GM21390 (cell line): ENCODE data around the gene RAP2B.

Experiments used
- ATAC-seq: cut with Tn5 transposase; IDR thresholded peaks from one replicate; pipeline ENCODE4 v1.9.1; 2021; ENCODE audit not compliant: unreplicated experiment

RAP2B gene

DNA sequence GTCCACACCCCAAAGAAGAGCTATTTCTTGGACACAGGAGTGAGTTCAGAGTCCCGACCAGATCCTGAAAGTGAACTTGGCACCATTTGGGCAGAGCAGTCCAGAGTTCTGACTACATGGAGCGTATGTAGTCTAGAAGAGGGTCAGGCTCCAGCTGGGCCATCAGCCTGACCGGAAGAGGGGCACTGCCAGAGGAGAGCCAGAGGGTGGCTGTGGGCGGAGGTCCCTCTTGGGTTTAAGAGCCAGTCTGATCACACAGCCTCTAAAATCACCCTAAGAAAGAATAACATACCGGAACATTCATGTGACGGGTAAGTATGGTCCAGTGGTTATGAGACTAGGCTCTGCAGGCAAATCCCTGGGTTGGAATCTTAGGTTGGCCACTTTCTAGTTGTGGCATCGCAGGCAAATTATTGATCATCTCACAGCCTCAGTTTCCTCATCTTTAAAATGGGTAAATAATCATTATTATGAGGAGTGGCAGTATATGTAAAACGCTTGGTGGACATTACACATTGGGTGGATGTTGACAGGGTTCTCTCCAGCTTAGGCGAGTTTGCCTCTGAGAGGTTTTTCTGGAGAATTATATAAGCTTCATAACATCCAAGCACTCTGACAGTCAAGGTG, 2.1 kb upstream of the RAP2B start:
- ATAC-seq = no peak

GRCh38 chr3:153160451-153161137, 1.4 kb upstream of the RAP2B start:
- peak; percentile 27 for ATAC-seq

GRCh38 chr3:153161138-153161713, 800 bp upstream of the RAP2B start:
- peak; percentile 77 for ATAC-seq

DNA sequence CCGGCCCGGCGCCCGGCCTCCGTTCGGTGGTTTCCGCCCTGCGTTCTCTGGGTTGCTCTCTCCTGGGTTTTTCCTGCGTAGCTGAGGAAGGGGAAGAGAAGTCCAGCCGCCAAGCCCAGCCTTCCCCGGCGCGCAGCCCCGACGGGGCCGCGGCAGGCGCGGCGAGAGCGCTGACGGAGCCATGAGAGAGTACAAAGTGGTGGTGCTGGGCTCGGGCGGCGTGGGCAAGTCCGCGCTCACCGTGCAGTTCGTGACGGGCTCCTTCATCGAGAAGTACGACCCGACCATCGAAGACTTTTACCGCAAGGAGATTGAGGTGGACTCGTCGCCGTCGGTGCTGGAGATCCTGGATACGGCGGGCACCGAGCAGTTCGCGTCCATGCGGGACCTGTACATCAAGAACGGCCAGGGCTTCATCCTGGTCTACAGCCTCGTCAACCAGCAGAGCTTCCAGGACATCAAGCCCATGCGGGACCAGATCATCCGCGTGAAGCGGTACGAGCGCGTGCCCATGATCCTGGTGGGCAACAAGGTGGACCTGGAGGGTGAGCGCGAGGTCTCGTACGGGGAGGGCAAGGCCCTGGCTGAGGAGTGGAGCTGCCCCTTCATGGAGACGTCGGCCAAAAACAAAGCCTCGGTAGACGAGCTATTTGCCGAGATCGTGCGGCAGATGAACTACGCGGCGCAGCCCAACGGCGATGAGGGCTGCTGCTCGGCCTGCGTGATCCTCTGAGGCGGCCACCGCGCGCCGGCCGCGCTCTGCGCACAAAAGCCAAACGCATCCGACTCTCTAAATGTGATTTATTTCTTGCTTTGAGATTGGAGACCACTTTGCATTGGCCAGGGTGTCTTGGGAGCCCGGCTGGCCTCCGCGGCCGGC, 727 bp downstream of the RAP2B start:
- peak; percentile 5 for ATAC-seq

DNA sequence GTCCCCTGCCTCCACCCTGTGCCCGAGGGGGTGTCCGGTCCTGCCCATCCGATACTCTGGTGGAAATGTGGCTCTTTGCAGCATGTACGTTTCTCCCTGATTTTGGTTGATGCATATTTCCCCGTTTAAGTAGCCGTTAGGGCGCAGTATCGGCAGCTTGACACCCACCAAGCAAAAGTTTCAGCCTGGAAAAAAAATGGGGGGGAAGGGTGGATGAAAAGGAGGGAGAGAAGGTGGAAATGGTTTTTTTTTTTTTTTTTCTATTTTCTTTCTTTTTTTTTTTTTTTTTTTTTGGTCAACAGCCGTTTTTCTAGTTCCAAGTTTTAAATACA, 1.3 kb downstream of the RAP2B start:
- ATAC-seq = no peak

DNA sequence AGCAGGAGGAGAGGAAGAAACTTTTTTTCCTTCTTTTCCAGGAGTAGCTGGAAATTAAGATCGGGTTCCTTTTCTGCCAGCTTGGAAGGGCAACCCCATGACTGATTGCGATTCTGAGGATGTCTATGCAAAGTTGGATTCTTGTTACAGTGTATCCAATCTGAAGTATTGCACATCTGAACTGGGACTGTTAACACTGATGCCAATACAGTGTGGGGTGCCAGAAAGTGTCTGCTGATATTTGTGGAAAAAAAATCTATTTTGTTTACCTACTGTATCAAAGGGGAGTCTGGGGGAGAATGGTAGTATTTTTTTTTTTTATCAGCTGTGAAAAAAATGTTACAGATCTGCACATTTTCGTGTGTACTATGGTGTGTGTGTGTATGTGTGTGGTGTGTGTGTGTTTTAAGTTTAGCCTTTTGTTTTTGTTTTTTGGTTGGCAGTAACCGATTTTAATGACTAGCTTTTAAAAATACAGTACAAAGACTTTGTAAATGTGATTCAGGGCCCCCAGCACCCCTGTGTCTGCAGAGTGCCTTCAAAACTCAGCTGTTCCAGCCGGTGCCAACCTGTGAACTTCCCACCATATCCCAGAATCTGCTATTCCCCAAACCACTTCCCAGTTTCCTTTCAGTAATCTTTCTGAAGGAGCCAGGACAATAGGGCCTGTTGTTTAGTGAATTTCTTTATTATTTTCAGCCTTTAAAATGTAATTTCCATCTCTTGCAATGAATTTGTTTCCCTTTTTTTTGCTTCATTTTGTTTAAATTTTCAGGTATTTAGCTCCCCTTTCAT, 1.9 kb downstream of the RAP2B start:
- ATAC-seq = no peak

- ATAC-seq = no peak
Observed at GRCh38 chr3:153165261-153165681, 3.2 kb downstream of the RAP2B start.

DNA sequence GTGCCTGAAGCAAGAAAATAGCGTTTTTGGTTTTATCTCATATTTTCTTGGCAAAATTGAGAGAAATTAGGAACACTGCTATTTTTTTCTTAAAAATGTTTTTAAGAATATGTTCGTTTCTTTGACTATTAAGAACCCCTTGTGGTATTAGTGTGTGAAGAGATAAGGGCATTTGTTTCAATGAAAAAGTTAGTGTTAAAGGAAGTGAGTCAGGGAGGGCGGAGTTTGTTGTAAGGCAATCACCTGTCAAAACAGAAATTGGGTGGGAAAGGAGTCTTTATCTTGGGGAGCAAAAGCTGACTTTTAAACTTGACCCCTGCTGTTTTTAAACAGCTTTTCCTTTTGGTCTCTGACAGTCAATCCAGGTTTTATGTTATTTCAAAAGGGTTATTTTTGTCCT, 4.2 kb downstream of the RAP2B start:
- ATAC-seq = no peak

GRCh38 chr3:153166796-153167195, 4.8 kb downstream of the RAP2B start:
- no peak for ATAC-seq

DNA sequence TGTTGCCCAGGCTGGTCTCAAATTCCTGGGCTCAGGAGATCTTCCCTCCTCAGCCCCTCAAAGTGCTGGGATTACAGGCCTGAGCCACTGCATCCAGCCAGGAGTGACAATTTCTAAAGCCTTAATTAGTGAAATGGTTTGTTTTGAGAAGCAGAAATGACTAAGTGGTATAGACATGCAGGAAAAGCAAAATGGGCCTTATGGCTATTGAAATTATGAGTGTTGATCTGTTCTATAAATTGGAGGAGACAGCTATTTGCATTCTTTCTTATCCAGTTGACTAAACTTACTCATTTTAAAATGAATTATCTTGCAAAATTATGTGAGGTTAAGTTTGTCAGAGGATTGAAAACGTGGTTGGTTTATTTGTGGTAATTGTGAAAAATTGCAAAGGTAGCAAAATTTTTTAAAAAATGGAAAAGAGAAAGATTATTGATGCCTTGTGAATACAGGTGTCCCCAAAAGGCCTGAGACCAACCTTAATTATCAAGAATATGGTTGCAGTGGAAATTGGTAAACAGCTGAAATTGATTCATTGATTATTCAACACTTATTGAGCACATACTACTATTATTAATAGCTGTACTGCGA, 7.9 kb downstream of the RAP2B start:
- ATAC-seq = no peak

GRCh38 chr3:153171256-153171655, 9.2 kb downstream of the RAP2B start:
- ATAC-seq = no peak

DNA sequence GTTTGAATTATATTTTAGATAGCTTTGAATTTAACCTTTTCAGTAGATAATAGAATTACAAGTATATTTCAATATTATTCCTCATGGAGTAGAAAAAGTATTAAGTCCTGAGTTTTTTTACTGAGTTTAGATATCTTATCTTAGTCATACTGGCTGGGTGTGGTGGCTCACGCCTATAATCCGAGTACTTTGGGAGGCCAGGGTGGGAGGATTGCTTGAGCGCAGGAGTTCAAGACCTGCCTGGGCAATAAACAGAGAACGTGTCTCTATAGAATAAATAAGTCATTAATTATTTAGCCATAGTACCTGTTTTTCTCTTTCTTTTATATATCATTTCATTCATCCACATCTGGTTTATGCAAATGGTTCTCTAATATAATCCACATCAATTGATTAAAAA, 9.9 kb downstream of the RAP2B start:
- no peak for ATAC-seq

DNA sequence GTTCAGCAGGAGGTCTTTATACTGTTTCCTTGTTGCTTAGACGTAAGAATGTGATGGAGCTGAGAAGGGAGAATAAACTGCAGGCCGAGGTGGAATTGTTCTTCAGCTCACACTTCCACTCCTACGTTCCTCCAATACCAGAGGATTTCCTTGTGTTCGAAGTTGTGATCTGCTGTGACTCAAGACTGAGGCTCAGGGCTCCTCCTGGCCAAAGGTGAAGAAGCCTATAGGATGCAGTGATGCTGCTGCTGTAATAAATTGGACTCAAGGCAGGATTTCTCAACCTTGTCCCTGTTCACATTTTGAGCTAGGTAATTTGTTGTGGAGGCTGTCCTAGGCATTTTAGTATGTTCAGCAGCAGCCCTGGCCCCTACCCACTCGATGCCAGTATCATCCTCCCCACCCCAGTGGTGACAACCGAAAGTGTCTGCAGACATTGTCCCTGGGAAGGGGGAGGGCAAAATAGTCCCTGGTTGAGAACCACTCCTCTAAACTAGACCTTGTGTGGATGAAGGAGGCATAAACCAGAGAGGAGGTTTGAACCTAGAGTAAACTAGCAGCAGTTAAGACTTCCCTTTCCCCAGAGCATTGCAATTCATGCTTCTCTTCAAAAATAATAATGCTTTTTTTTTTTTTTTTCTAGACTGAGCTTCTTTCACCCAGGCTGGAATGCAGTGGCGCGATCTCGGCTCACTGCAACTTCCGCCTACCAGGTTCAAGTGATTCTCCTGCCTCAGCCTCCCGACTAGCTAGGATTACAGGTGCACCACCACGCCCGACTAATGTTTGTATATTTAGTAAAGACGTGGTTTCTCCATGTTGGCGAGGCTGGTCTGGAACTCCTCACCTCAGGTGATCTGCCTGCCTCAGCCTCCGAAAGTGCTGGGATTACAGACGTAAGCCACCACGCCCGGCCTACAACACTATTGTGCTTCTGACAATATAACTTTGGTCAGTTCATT, 11.1 kb downstream of the RAP2B start:
- ATAC-seq = no peak

DNA sequence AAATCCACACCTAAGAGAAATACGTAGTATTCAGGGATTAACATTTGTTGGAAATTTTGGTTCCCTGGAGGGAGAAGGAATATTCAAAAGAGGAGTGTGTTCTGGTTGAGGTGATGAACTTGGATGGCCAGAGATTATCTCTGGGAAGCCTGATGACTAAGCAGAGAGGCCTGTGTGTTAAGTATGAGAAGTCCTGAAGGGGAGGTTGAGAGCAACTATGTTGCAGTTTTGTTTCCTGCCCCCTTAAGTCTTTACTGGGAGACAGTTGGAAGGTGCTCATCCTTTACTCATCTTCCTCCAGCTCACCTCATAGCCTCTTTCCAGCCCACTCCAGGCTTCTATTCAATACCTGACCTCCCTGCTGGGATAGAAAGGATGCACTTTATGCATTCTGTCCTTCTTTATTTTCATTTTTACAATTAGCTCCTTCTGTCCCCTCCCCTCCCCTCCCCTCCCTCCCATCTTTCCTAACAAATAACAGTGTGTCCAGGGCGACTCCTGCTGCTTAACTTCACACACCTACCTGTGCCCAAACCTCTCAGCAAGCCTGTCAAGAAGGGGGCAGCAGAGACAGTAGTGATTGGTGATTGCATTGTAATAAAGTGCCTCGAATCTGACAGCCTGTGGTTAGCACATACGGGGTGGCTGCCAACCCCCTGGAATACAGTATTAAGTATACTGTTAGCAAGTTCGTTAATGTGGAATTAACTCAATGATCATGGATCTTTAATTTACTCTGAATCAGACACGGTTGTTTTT, 11.9 kb downstream of the RAP2B start:
- no peak for ATAC-seq

DNA sequence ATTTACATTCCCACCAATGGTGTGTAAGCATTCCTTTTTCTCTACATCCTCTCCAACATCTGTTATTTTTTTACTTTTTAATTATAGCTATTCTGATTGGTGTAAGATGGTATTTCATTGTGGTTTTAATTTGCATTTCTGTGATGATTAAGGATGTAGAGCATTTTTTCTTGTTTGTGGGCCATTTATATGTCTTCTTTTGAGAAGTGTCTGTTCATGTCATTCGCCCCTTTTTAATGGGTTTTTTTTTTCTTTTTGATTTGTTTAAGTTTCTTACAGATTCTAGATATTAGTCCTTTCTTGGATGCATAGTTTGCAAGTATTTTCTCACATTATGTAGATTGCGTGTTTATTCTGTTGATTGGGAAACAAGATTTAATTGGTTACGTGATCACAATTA, 14.2 kb downstream of the RAP2B start:
- no peak for ATAC-seq

GRCh38 chr3:153180860-153181372, 18.9 kb downstream of the RAP2B start:
- ATAC-seq = no peak

DNA sequence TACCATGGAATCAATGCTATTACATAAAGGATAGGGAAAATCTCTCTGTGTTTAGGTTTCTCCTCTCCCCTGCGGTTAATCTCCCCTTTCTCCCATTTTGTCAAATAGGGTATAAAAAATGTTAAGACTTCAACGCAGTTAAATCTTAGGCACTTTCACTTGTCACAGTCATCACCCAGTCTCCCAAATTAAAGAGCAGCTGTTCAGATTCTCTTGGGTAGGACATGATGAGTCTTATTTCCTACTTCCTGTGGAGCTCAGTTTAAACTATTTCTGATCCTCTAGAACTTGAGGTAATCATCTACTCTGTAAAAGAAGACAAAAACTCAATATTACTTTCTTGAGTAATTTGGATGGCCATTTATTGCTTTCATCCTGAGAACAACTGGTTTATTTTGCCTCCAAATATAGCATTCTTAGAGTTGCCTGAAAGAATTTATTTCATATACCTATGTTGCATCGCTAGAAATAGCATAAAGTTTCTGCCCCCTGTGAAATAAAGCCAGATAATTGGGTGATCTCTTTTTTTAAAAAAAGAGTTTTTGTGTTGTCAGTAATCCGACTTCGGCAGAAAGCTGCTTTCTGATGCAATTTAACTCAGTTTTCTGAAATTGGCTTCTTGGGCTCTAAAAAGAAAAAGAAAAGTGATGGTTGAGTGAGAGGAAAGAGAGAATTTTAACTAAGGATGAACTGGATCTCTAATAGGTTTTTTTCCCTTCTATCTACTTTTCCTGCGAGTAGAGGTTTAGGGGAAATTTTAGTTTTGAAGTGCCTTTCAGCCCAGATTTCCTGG, 20.7 kb downstream of the RAP2B start:
- ATAC-seq = no peak

GRCh38 chr3:153190923-153191322, 28.9 kb downstream of the RAP2B start:
- no peak for ATAC-seq
